Kidney epithelial cell (primary cell): ENCODE data around the gene VWA3A. TPM values are rescaled to one million over a fixed set of nuclear protein-coding genes. Genes with fewer than 3 reads are reported as not detected.
A peak's percentile ranks its signal among the peaks of the same experiment; 100 is the strongest.

Experiments used
- DNase-seq: peaks from one replicate; pipeline ENCODE4 v3.0.0-alpha.2; 2010; ENCODE audit warnings: low read depth
- H3K27me3 ChIP-seq: 2 replicates; pipeline ENCODE4 v1.6.0; 2011; ENCODE audit warnings: low read length; ENCODE audit not compliant: control insufficient read depth, insufficient read depth
- H3K36me3 ChIP-seq: 2 replicates; pipeline ENCODE4 v1.5.1; 2011; ENCODE audit warnings: low read length; ENCODE audit not compliant: control insufficient read depth, insufficient read depth
- H3K4me3 ChIP-seq: 2 replicates; pipeline ENCODE4 v1.5.1; 2011; ENCODE audit warnings: low read depth, mild to moderate bottlenecking, control low read depth, low read length
- total RNA-seq: library from RNA; depleted of rRNA; stranded (reverse); fragments of >200 nt; gene quantifications from 2 replicates; pipeline ENCODE4 v1.2.3, GENCODE V29; 2015
- TF ChIP-seq, protein P1 (sequence below): IDR thresholded peaks from 2 replicates; pipeline ENCODE4 v1.5.1; 2011; ENCODE audit warnings: mild to moderate bottlenecking, moderate library complexity, low read length, control low read depth, inconsistent platforms; ENCODE audit not compliant: insufficient read depth, poor library complexity, severe bottlenecking

Gene VWA3A
- total RNA-seq, 1 donor from 2014 or later, result 0.04 TPM

DNA sequence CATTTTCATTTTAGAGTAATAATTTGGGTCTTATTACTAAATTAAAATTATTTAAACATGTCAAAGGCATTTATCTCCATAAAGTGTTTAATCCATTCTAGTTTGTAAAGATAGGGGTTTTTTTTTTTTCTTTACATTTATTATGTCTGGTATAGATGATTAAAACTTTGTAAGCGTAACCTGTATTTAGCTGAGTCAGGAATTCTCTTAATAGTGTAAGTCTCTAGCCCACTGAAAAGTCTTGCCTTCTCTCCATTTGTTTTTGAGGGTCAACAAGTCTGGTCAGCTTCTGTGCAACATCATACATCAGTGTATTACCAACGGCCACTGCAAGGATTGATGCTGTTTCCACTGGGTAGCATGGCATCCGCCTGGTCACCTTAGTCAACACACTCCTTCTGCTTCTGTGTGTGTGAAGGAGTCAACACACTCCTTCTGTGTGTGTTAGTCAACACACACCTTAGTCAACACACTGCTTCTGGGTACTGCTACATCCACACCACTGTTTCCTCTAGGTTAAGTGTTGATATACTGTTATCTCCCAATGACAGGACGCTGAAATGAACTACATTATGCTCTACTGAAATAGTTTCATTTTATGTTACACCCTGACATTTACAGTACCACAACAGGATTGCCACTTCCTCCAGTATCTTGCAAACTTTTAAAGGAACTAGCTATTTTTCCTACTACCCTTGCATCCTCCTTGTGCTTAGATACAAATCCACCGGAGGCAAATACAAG, 37.3 kb upstream of the VWA3A start:
- H3K27me3 ChIP-seq, result no peaks in the 10 kb centered on the region
- TF ChIP-seq, protein P1, sequence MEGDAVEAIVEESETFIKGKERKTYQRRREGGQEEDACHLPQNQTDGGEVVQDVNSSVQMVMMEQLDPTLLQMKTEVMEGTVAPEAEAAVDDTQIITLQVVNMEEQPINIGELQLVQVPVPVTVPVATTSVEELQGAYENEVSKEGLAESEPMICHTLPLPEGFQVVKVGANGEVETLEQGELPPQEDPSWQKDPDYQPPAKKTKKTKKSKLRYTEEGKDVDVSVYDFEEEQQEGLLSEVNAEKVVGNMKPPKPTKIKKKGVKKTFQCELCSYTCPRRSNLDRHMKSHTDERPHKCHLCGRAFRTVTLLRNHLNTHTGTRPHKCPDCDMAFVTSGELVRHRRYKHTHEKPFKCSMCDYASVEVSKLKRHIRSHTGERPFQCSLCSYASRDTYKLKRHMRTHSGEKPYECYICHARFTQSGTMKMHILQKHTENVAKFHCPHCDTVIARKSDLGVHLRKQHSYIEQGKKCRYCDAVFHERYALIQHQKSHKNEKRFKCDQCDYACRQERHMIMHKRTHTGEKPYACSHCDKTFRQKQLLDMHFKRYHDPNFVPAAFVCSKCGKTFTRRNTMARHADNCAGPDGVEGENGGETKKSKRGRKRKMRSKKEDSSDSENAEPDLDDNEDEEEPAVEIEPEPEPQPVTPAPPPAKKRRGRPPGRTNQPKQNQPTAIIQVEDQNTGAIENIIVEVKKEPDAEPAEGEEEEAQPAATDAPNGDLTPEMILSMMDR, result no peak
- H3K36me3 ChIP-seq, result no peaks in the 10 kb centered on the region

DNA sequence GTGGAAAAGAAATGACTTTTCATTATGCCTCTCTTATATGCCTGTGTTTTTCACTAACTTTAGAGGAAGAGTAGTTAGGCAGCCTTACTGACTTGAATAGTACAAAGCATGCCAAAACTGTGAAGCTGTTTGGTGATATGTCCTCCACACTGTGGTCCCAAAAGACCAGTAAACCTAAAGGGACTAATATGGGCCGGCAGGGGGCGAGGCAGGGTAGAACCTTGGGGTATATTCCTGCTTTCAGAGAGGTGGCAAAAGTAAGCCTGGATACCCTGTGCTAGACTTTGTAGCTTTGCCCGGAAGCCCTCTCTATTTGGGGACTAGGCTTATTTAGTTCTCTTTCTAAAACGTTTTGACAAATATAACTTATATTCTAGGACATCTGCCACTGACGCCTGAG, 36.5 kb upstream of the VWA3A start:
- no peaks in the 10 kb centered on the region for H3K27me3 ChIP-seq
- no peak for DNase-seq
- TF ChIP-seq, protein P1, result peak; percentile 21
- no peak overlapping the region for H3K4me3 ChIP-seq
- no peaks in the 10 kb centered on the region for H3K36me3 ChIP-seq

More for the DNA sequence above, 37.3 kb upstream of the VWA3A start:
- no peak for DNase-seq
- no peak overlapping the region for H3K4me3 ChIP-seq

DNA sequence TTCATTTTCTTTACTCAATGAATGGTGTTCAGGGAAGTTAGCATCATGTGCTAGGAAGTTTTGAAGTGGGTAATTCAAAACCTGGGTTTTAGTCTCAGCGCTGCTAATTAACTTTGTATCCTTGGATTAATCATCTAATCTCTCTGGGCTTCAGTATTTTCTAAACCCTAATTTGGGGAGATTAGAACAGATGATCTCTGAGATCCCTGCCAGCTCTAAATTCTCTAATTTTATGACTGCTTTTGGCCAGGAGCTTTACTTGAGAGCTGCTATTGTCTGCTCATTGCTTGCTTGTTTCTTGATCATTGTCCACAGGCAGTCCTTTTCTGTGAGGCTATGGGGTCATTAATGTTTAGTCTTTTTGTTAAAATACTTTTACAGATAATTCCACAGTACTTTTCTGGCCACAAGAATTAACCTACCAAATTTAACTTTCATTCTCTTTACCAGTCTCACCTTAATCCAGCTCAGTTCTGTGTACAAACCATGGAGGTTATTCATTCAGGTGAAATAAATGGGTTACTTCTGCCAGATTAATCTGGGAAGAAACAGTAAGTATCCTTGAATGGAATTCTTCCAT, 28.4 kb upstream of the VWA3A start:
- no peaks in the 10 kb centered on the region for H3K27me3 ChIP-seq
- TF ChIP-seq, protein P1, result no peak
- no peaks in the 10 kb centered on the region for H3K36me3 ChIP-seq
- H3K4me3 ChIP-seq, result no peak overlapping the region
- no peak for DNase-seq

DNA sequence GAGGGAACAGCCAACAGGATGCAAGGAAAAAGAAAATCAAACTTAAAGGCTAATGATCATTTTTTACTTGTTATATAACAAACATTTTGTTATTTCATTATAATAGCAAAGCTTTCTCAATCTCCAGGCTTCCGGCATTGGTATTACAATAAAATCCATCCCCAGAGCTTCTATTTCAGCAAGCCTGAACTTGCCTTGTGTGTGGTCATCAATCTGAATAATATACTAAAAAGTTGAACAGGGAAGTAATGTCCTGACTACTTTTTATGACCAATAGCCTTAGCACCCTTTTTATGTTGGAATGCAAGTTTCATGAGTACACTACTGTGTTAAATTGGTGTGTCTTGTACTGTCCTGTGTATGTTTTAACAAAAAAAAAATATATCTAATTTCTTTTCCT, 27.1 kb upstream of the VWA3A start:
- Histone ChIP-seq H3K36me3 (no peaks in the 10 kb centered on the region), H3K4me3 (no peak overlapping the region), H3K27me3 (no peaks in the 10 kb centered on the region)
- TF ChIP-seq, protein P1, result no peak
- no peak for DNase-seq

DNA sequence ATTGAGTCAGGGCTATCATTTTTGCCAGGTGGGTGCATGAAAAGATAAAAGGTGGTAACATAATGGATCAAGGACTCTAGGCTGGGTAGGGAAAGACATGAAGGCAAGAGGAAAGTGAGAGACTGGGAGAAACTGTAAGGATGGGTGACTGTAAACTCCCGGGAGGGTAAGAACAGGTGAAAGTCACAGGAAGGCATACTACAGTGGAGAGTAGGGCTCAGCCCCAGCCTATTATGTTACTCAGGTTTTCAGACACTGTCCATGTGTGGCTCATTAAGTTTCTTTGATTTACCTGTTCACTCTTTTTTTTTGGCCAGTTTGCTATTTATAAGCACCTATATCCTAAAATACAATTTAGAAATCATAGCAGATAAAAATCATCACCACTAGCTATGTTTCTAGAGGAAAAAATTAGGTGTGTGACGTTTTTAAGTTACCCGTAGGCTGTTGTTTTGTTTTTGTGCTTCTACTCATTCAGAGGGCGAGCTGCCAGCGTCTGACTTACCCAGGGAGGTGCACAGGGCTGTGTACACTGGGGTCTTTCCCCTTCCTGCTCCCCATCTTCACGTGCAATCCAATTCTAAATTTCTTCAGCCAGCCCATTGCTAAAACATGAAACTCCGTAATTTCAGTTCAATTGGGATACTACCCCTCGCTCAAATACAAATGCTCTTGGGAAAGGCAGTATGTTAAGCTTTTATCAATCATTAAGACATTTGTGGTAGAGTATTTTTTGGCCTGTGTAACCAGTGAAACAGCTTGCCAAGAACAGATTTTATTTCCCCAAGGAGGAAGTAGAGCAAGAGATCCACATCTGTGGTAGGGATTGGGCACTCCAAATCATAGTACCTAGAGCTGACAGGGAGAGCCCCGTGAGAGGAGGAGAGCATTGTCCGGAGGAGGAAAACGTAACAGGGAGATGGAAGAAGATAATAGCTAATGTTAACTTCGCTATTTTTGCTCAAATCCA, 21.7 kb upstream of the VWA3A start:
- Histone ChIP-seq H3K36me3 (no peaks in the 10 kb centered on the region), H3K4me3 (no peak overlapping the region), H3K27me3 (no peaks in the 10 kb centered on the region)
- no peak for DNase-seq
- TF ChIP-seq, protein P1, result no peak
